Panc1 (cell line): Measurements from ENCODE around the gene CMKLR1. TPM values are rescaled to one million over a fixed set of nuclear protein-coding genes. Genes with fewer than 3 reads are reported as not detected.

Experiments used
- ATAC-seq: fragments of 200-7000 bp; cut with Tn5 transposase; 2 replicates; pipeline ENCODE4 v1.9.1; 2020; ENCODE audit warnings: mild to moderate bottlenecking, moderate library complexity
- BruUV-seq: library from RNA; stranded (reverse); fragments of 400-500 nt; replicated peaks from 2 replicates; lab custom pipeline; 2021; lab: Mats Ljungman, UMichigan
- CTCF ChIA-PET: fragments of 300-600 bp; sonication (Branson Sonifier 250); formaldehyde crosslinking; loops from one replicate; lab custom pipeline; 2022; ENCODE audit warnings: antibody characterized with exemption; lab: Charles Lee
- POLR2A ChIA-PET: fragments of 300-600 bp; sonication (Branson Sonifier 250); formaldehyde crosslinking; loops from one replicate; lab custom pipeline; 2022; ENCODE audit warnings: antibody characterized with exemption; lab: Charles Lee
- DNase-seq: peaks from one replicate; pipeline ENCODE4 v3.0.0-alpha.2; 2010; ENCODE audit warnings: low read depth, low spot score
- H3K27ac ChIP-seq: 2 replicates; pipeline ENCODE4 v1.5.1; 2011; ENCODE audit warnings: mild to moderate bottlenecking, low read length, inconsistent platforms
- H3K27me3 ChIP-seq: fragments of 200-500 bp; sonication (Bioruptor generic); 2 replicates; pipeline ENCODE4 v1.6.0; 2014; ENCODE audit warnings: low read length, inconsistent platforms; ENCODE audit not compliant: control insufficient read depth, insufficient read depth
- H3K36me3 ChIP-seq: fragments of 200-500 bp; sonication (Bioruptor generic); 2 replicates; pipeline ENCODE4 v1.5.1; 2014; ENCODE audit warnings: inconsistent platforms, mild to moderate bottlenecking, low read length, moderate library complexity; ENCODE audit not compliant: control insufficient read depth, insufficient read depth
- H3K4me1 ChIP-seq: 2 replicates; pipeline ENCODE4 v1.5.1; 2011; ENCODE audit warnings: inconsistent platforms, mild to moderate bottlenecking, low read length, moderate library complexity; ENCODE audit not compliant: control insufficient read depth, insufficient read depth
- H3K4me3 ChIP-seq, 2 experiments: 2 replicates each; pipeline ENCODE4 v1.5.1; 2011 to 2012; ENCODE audit warnings: low read depth in 2 of 2, low read length in 2 of 2, mild to moderate bottlenecking in 2 of 2, inconsistent platforms in 1 of 2, moderate library complexity in 1 of 2
- H3K9me3 ChIP-seq: fragments of 200-500 bp; sonication (Bioruptor generic); 2 replicates; pipeline ENCODE4 v1.5.1; 2014; ENCODE audit warnings: low read depth, mild to moderate bottlenecking, inconsistent platforms, low read length, moderate library complexity; ENCODE audit not compliant: control insufficient read depth, insufficient read depth
- CTCF ChIP-seq: fragments of 450-650 bp; IDR thresholded peaks from 2 replicates; pipeline ENCODE4 v1.5.1; 2017; ENCODE audit warnings: mild to moderate bottlenecking
- POLR2AphosphoS5 ChIP-seq: IDR thresholded peaks from 2 replicates; pipeline ENCODE4 v1.6.1; 2012; ENCODE audit warnings: mild to moderate bottlenecking, low read depth, low read length, moderate library complexity
- SIN3A ChIP-seq: IDR thresholded peaks from 2 replicates; pipeline ENCODE4 v1.6.1; 2012; ENCODE audit warnings: low read depth, mild to moderate bottlenecking, low read length, moderate library complexity, borderline replicate concordance; ENCODE audit not compliant: insufficient read depth
- TCF7L2 ChIP-seq: IDR thresholded peaks from 2 replicates; pipeline ENCODE4 v1.6.1; 2011; ENCODE audit warnings: mild to moderate bottlenecking, low read depth, low read length, inconsistent platforms
- in situ Hi-C: cut with HindIII; loops from 2 replicates; pipeline ENCODE4 v1.10.0; 2016; ENCODE audit warnings: low sequenced_read_pairs, low pct_unique_long_range_greater_than_20kb
- intact Hi-C: fragments of 100-400 bp; cut with micrococcal nuclease; formaldehyde crosslinking; loops from one replicate; pipeline ENCODE4 v1.10.0; 2022; ENCODE audit not compliant: unreplicated experiment
- total RNA-seq: library from RNA; stranded (reverse); gene quantifications from one replicate; pipeline ENCODE4 v1.2.1, GENCODE V29; 2021; ENCODE audit not compliant: unreplicated experiment
- TF ChIP-seq, protein P1 (sequence below), 2 experiments: IDR thresholded peaks; 2 replicates each; pipeline ENCODE4 v1.6.1; 2011 to 2012; ENCODE audit warnings: low read depth in 2 of 2, control low read depth in 1 of 2, low read length in 1 of 2, mild to moderate bottlenecking in 1 of 2, moderate library complexity in 1 of 2; ENCODE audit not compliant: insufficient read depth in 1 of 2

Gene CMKLR1
- total RNA-seq, 1 experiment from 2014 or later, result 0.03 TPM

DNA sequence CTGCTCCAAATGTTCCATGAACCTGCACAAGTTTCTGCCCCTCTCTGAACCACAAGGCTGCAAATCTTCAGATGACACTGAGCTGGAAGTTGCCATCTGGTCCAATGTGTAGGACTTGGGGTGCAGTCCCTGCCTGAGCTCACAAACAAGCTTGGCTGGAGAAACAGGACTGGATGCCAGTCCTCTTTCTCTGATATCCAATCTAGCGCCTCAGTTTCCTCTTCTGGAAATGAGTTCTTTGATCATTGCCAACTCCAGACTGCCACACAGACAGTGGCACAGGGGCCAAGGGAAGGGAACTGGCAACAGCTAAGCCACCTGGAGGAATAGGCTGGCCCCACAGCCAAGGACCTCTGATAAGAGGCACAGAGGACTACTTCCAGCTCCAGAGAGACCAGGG is 15.5 kb downstream of the CMKLR1 start:
- no TSS peak for BruUV-seq
- no peak for DNase-seq
- intact Hi-C loops, result no loop called here
- no peak for ATAC-seq
- H3K4me3 ChIP-seq, result no peak overlapping the region
- no peaks in the 10 kb centered on the region for H3K4me1 ChIP-seq
- CTCF ChIA-PET, result no interaction called here
- H3K27me3 ChIP-seq, result no peaks in the 10 kb centered on the region
- no peaks in the 10 kb centered on the region for H3K36me3 ChIP-seq
- no peaks in the 10 kb centered on the region for H3K9me3 ChIP-seq
- in situ Hi-C loops, result no loop called here
- H3K27ac ChIP-seq, result no peak overlapping the region
- TF ChIP-seq CTCF (no peak), POLR2AphosphoS5 (no peak), TCF7L2 (no peak), SIN3A (no peak)
- TF ChIP-seq, protein P1, sequence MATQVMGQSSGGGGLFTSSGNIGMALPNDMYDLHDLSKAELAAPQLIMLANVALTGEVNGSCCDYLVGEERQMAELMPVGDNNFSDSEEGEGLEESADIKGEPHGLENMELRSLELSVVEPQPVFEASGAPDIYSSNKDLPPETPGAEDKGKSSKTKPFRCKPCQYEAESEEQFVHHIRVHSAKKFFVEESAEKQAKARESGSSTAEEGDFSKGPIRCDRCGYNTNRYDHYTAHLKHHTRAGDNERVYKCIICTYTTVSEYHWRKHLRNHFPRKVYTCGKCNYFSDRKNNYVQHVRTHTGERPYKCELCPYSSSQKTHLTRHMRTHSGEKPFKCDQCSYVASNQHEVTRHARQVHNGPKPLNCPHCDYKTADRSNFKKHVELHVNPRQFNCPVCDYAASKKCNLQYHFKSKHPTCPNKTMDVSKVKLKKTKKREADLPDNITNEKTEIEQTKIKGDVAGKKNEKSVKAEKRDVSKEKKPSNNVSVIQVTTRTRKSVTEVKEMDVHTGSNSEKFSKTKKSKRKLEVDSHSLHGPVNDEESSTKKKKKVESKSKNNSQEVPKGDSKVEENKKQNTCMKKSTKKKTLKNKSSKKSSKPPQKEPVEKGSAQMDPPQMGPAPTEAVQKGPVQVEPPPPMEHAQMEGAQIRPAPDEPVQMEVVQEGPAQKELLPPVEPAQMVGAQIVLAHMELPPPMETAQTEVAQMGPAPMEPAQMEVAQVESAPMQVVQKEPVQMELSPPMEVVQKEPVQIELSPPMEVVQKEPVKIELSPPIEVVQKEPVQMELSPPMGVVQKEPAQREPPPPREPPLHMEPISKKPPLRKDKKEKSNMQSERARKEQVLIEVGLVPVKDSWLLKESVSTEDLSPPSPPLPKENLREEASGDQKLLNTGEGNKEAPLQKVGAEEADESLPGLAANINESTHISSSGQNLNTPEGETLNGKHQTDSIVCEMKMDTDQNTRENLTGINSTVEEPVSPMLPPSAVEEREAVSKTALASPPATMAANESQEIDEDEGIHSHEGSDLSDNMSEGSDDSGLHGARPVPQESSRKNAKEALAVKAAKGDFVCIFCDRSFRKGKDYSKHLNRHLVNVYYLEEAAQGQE (IDR thresholded peaks at IDR 0.05; ENCODE audit: insufficient read depth in 1 of 2, low read depth in 2 of 2, low read length in 1 of 2), result no peak
- POLR2A ChIA-PET, result no interaction called here

- 0 out of 2 replicates have a peak, but pooled peaks cover 2% of the 10 kb centered on the region for H3K27me3 ChIP-seq
- DNase-seq, result no peak
- no TSS peak for BruUV-seq
- no peaks in the 10 kb centered on the region for H3K9me3 ChIP-seq
- H3K4me3 ChIP-seq, result no peak overlapping the region
- CTCF ChIA-PET, result no interaction called here
- intact Hi-C loops, result no loop called here
- POLR2A ChIA-PET, result no interaction called here
- in situ Hi-C loops, result no loop called here
- no peak overlapping the region for H3K27ac ChIP-seq
- H3K4me1 ChIP-seq, result no peaks in the 10 kb centered on the region
- ATAC-seq, result no peak
- no peaks in the 10 kb centered on the region for H3K36me3 ChIP-seq
- TF ChIP-seq TCF7L2 (no peak), CTCF (no peak), SIN3A (no peak), POLR2AphosphoS5 (no peak)
- TF ChIP-seq, protein P1 (IDR thresholded peaks at IDR 0.05; ENCODE audit: insufficient read depth in 1 of 2, low read depth in 2 of 2, low read length in 1 of 2), result no peak
Measured at GRCh38 chr12:108322998-108323397, 16.1 kb downstream of the CMKLR1 start.
